ENCODE data around the gene CENPF.
"Not testable (repeated sequence)": the region's sequence is repeated elsewhere in the genome, so short reads cannot be mapped to it uniquely, and the experiment has no call there.

The CENPF gene

DNA sequence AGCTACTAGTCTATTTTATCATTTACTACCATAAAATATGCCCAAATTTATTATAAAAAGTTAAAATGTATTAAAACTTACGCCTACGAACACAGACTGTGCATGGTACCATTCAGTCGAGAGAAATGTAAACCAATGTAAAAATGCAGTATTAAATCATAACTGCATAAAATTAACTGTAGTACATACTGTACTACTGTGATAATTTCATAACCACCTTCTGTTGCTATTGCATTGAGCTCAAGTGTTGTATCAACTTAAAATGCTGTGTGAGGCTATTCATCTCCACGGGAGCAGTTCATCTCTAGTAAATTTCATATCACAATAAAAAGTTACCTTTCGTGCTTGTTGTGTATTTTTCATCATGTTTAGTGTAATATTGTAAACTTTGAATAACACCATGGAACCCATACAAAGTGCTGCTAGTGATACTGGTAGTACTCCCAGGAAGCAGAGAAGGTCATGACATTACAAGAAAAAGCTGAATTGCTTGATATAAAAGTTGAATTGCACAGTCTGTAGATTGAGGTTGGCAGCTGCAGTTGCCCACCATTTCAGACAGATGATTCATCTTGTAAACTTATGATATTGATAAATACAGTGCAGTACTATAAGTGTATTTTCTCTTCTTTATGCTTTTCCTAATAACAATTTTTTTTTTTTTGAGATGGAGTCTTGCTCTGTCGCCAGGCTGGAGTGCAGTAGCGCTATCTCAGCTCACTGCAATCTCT is 19.0 kb upstream of the CENPF start:
- DNase-seq (ENCODE audit: low read depth in 2 of 2, low spot score in 1 of 2): no peak

DNA sequence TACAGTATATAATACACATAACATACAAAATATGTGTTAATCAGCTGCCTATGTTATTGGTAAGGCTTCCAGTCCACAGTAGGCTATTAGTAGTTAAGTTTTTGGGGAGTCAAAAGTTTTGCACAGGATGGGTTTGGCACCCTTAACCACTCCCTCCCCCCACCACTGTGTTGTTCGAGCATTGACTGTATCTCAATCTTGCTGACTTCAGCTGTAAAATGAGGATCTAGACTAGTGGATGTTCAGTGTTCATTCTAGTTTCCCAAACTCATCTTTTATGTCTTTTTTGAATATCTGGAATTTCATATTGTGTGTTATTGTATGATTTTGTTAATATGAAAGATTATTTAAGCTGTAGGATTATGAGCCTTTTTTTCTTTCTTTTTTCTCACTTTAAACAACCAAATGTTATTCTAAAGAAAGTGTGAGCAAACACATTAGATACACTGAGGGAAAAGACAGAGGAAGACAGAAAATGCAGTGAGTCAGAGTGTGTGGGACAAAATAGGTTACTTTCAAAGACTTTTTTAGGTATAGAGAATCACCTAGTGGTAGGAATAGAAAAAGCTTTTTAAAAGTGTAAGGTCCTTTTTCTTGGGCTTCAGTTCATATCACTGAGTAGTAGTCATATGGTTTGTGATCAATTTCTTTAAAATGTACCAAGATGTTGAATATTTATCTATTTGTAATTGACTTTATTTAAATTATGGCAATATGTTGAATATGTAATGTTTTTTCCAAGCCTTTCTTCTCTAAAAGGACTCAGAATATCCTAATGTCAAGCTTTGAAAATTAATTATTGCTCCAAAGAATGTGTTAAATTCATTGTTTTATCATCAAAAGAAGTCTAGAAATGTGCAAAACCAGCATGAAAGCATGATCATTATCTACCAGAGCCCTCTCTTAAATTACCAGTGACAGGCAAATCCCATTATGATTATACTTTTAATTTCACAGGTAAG is 17.9 kb upstream of the CENPF start:
- DNase-seq (ENCODE audit: low read depth in 2 of 2, low spot score in 1 of 2): no peak

DNA sequence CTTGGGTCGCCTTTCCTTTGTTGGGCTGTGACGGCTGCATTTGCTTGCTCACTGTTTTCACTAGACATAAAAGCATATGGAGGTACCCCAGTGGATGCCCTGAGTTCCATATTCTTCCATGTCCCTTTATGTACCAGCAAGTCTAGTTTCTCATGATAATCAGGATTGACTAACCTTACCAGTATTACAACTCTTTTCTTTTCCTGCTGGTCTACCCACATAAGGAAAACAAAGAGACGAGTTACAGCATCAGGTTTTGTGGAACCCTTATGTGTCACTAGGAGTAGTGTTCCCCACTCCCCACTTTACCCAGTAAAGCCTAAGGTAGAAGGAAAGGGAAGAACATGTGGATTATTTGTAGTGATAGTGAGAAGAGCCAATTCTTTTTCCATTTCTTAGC is 16.4 kb upstream of the CENPF start:
- DNase-seq (ENCODE audit: low read depth in 2 of 2, low spot score in 1 of 2): no peak

DNA sequence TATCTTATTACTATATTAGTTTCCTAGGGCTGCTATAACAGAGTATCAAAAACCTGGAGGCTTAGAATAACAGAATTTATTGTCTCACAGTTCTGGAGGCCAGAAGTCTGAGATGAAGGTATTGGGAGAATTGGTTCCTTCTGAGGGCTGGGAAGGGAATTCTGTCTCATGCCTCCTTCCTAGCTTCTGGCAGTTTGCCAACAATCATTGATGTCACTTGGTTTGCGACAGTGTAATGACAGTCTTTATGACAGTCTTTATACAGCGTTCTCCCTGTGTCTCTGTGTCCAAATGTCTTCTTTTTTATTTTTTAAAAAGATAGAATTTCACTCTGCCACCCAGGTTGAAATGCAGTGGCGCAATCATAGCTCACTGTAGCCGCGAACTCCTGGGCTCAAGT is 15.8 kb upstream of the CENPF start:
- DNase-seq (ENCODE audit: low read depth in 2 of 2, low spot score in 1 of 2): no peak

DNA sequence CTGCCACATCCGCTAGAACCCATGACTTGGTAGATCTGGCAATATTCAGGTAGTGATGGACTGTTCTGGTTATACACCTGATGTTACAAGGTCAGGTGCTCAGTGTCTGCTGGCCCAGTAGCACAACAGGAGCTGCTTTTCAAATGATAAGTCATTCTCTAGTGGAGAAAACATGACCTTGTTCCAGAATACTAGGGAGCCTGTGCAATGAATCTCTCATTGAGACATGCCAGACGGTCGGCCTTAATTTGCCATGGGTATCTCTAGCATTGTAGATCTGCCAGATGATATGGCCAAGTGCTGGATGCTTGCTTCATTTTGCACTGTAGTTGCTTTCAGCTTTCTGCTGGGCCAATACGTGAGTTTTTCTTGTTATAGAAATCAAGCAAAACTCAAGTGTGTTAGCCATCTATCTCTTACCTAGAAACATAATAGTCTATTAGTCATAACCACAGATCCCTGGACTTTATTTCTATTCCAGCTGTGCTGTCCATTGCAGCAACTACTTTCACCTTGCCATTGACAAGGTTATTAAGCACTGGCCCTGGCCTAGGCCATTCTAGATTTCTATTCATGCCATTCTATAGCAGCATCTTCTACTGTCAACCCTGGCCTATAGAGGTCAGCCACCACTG is 13.9 kb upstream of the CENPF start:
- no peak for DNase-seq (ENCODE audit: low read depth in 2 of 2, low spot score in 1 of 2)

DNA sequence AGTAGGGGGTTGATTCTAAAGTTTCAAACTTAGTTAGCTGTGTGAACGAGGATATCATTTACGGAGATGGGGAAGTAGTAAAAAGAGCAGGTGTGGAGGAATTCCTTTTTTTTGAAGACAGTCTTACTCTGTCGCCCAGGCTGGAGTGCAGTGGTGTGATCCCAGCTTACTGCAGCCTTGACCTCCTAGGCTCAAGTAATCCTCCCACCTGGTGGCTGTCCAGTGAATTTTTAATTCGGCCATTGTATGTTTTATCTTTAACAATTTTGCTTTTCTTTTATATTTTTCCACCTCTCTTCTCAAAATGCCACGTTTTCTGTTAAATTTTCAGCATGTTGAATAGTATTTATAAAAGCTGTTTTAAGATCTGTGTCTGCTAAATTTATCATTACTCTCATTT is 12.3 kb upstream of the CENPF start:
- no peak for DNase-seq (ENCODE audit: low read depth in 2 of 2, low spot score in 1 of 2)

DNA sequence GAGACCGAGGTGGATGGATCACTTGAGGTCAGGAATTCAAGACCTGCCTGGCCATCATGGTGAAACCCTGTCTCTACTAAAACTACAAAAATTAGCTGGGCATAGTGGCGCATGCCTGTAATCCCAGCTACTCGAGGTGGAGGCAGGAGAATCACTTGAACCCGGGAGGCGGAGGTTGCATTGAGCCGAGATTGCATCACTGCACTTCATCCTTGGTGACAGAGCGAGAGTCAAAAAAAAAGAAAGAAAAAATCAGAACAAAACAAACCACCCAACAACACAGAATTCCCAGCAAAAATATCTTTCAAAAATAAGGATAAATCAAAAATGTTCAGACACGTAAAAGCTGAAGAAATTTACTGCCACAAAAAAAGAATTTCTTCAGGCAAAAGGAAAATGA is 11.1 kb upstream of the CENPF start:
- not testable (repeated sequence) for DNase-seq (ENCODE audit: low read depth in 2 of 2, low spot score in 1 of 2)

DNA sequence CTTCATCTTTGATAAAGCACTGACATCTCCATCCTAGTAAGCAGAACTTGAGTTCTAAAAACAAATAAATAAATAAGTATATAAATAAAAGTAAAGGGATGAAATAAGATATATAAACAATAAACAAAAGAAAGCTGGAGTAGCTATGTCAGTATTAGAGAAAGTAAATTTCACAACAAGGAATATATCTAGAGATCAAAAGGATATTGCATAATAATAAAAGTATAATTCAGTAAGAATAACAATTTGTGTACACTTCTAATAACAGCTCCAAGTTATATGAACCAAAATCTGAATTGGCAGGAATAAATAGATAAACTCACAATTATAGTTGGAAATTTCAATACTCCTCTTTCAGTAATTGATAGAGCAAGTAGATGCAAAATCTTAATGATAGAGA is 9.8 kb upstream of the CENPF start:
- no peak for DNase-seq (ENCODE audit: low read depth in 2 of 2, low spot score in 1 of 2)

DNA sequence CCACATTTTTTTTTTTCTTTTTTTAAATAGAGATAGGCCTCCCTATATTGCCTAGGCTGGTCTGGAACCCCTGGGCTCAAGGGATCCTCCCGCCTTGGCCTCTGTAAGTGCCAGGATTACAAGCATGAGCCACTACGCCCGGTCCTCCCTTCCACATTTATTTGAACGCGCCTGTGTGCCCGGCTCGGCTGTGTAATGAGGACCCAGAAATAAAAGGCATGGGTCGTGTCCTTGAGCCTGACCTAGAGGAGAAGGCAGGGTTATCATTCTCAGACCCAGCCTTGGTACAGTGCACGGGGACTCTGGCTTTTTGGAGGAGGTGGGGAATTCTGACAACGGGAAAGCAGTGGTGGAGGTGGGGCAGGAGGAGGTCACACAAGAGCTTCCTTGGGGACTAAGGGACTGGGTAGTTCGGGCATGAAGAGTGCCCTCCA is 841 bp downstream of the CENPF start:
- DNase-seq (ENCODE audit: low read depth in 2 of 2, low spot score in 1 of 2): no peak

DNA sequence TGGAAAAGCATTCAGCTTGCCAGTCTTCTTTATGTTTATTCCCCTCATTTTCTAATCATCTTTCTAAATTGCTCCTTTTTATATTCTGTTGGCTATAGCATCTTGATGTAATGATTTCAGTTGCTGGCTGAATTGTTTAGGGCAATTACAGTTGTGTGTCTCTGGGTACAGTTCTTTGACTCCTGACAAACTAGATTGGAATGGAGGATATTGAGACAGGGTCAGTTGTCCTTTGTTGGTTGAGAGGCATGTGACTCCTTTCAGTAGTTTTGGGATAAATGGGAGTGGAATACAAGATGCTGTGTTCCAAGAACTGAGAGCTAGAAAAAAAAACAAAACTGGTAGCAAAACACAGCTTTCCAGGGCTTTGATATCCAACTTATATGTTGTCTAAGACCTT is 1.5 kb downstream of the CENPF start:
- no peak for DNase-seq (ENCODE audit: low read depth in 2 of 2, low spot score in 1 of 2)

DNA sequence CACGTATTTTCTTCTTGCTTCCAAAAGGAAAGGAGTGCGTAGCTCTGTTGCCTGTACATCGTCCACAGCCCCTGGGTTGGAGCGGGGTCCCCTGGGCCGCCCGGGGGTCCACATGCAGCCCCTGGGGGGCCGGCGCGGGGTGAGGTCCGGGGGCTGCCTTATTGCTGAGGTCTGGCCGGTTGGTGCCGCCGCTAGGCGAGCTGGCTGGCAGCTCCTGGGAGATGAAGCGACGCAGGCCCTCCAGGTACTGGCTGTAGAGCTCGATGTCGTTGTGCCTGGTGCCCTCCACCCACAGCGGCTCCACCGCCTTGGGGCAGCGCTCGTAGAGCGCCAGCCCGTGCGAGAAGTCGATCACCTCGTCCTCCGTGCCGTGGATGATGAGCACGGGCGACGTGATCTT is 2.5 kb downstream of the CENPF start:
- not testable (repeated sequence) for DNase-seq (ENCODE audit: low read depth in 2 of 2, low spot score in 1 of 2)

DNA sequence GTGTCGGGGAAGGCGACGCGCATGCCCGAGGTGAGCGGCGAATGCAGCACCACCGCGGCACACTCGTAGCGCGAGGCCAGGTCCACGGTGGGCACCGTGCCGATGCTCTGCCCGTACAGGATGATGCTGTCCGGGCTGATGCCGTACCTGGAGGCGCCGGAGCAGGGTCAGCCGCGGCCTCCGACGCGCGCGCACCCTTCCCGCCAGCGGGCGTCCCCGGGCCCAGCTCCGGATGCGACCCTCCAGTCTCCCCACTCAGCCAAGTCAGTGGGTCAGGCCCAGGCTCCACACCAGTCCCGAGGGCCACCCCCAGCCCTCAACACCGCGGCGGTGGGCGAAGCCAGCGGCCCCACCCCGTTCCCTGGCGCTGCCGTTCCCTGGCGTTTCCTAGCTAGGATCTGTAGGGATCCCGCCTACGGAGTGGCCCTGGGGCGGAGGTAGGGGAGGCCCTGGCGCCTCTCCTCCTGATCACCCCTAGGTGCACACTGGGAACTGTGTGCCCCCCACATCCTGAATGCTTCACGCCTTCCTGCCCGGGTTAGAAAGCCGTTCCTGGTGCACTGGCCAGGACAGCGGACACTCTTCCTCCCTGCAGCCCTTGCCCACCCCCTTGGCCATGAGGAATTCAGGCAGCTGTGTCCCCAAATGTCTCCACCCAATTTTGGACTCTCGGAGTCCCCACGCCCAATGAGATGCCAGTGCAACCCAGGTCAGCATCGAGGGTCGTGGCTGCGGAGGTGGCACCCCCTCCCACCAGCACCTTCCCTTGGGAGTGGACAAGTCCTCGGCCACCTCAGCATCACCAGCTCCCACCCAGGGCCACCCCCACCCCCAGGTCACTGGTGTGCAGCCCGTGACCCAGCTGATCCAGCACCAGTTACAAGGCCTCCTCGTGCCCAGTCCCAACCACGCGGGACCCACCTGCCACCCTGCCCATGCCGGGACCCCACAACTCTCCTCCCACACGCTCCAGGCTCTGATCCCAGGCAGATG is 3.2 kb downstream of the CENPF start:
- DNase-seq (ENCODE audit: low read depth in 2 of 2, low spot score in 1 of 2): not testable (repeated sequence)

DNA sequence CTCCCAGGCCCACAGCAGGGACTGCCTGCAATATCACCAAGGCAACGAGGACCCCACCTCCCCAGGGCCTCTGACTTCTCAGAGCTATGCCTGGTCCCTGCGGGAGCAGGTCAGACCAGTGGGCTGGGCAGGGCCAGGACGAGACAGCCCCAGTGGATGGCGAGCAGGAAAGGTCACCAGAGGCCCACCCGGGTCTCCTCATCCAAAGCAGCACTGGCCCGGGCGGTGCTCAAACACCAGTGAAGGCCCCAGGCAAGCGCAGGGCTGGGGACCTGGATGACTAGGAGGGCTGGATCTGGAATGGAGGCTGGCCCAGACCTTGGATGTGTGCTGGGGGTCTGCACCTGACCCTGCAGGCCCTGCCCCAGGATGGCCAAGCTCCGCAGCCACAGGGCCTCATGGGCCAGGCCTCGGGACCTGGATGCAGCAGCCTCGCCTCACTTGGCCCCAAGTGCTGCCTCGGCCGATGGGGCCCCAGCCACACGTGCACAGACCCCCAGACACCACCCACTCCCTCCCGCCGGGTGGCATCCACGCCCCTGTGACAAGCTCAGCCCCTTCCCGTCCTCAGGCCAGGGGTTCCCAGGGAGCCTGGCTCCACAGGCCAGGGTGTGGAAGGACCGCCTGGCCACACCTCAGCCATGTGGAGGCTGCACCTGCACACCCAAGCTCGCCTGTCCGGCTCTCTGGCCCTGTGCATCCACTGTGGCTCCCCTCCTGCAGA is 4.7 kb downstream of the CENPF start:
- DNase-seq (ENCODE audit: low read depth in 2 of 2, low spot score in 1 of 2): not testable (repeated sequence)

DNA sequence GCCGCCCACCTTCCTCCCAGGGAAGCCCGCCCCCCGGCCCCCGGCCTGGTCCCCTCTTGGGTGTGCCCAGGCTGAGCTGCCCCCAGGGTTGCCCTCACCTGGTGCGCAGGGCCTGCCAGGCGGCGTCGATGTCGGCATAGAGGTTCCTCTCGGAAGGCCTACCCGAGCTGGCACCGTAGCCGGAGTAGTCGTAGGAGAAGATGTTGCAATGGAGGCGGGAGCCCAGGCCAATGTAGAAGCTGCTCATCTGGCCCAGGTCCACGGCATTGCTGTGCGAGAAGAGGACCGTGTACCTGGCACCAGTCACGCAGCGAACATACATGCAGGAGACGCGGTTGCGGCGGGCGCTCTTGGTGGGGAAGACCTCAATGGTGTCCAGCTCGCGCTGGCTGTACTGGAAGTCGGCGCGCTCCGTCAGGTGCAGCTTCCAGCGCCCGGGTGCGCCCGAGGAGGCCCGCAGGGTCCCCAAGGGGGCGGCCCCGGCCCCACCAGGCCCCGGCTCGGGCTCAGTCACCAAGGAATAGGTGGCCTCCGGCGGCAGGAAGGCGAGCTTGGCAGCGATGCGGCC is 5.3 kb downstream of the CENPF start:
- not testable (repeated sequence) for DNase-seq (ENCODE audit: low read depth in 2 of 2, low spot score in 1 of 2)

DNA sequence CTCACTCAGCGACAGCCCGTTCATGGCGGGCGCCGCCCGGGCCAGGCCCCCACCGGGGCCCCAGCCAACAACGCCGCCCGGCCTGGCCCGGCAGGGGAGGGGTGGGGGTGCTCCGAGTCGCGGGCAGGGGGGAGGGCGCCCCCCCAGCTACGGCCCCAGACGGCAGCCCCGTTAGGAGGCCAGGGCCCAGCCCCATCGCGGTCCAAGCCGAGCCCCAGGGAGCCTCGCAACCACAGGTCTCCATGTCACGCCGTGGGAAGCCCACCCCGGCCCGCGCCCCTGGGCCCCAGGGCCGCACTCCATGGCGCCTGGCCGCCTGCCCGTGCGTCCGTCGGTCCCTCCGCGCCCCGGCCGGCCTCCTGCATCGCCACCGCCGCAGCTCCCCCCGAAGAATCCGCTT is 5.8 kb downstream of the CENPF start:
- not testable (repeated sequence) for DNase-seq (ENCODE audit: low read depth in 2 of 2, low spot score in 1 of 2)

DNA sequence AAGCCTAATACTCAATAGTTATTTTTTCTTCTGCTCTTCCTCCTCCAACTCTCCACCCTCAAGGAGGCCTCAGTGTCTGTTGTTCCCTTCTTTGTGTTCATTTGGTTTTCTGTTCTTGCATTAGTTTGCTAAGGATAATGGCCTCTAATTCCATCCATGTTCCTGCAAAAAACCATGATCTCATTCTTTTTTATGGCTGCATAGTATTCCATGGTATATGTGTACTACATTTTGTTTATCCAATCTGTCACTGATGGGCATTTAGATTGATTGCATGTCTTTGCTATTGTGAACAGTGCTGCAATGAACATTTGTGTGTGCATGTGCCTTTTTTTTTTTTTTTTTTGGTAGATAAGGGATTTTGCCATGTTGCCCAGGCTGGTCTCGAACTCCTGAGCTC is 6.7 kb downstream of the CENPF start:
- no peak for DNase-seq (ENCODE audit: low read depth in 2 of 2, low spot score in 1 of 2)

DNA sequence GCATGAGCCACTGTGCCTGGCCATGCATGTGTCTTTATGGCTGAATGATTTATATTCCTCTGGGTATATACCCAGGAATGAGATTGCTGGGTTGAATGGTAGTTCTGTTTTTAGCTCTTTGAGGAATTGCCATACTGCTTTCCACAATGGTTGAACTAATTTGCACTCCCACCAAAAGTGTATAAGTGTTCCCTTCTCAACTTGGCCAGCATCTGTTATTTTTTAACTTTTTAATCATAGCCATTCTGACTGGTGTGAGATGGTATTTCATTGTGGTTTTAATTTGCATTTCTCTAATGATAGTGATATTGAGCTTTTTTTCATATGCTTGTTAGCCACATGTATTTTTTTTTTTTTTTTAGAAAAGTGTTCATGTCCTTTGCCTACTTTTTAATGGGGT is 7.1 kb downstream of the CENPF start:
- not testable (repeated sequence) for DNase-seq (ENCODE audit: low read depth in 2 of 2, low spot score in 1 of 2)

DNA sequence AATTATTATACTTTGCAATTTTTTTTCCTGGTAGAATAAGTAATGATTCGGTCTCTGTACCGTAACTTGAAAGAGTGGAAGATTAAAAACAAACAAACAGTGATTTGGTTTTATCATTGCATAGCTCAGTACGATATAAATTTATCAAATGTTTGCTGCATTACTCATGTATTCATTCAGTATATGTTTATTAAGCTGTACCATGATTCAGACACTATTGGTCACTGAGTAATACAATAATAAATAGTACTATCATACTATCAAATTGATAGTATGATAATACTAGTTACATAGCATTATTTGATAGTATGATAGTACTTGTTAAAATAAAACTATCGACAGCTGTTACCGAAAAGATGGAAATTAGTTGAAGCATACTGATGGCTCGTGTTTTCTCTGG is 12.1 kb downstream of the CENPF start:
- no peak for DNase-seq (ENCODE audit: low read depth in 2 of 2, low spot score in 1 of 2)

DNA sequence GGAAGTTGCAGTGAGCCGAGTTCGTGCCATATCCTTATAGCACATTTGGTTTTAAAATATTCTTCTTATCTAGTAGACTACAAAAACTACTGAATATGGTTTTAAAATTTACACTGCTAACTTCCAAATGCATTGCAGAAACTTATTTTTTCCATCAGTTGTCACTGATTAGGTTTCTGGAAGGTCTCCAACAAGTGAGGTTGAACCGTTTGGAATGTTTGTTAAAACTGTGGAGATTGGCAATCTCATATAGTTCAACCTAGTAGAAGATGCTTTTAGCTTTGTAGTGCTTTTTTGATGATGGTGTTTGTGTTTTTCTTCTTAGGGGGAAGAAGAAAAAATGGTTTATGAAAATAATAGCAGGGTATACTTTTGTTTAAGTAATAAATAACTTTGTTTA is 12.9 kb downstream of the CENPF start:
- no peak for DNase-seq (ENCODE audit: low read depth in 2 of 2, low spot score in 1 of 2)

DNA sequence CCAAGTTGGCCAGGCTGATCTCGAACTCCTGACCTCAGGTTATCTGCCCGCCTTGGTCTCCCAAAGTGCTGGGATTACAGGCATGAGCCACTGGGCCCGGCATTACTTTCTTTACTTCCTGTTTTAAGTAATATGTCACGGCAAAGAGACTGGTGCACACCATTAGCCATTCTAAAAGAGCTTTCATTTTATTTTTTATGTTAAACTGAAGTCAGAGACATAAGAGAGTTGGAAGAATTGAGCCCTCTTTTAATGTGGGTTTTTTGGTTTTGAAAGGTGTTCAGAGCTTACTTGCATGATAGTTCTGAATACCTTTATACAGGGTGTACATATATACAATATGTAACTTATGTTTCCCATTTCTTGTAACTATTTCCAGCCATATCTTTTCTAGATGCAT is 14.3 kb downstream of the CENPF start:
- DNase-seq (ENCODE audit: low read depth in 2 of 2, low spot score in 1 of 2): no peak
